Activated B cell treated with CpG ODN at 0.5 μM for 24 hours (primary cell): ENCODE data around the gene PLGRKT. TPM values are rescaled to one million over a fixed set of nuclear protein-coding genes. Genes with fewer than 3 reads are reported as not detected.
"Not testable (repeated sequence)": the region's sequence is repeated elsewhere in the genome, so short reads cannot be mapped to it uniquely, and the experiment has no call there.

Experiments
- ATAC-seq: fragments of 200-7000 bp; cut with Tn5 transposase; one replicate; pipeline ENCODE4 v1.10.0; 2021; ENCODE audit warnings: low read depth, mild to moderate bottlenecking, moderate library complexity
- CTCF ChIA-PET: fragments of 350-600 bp; sonication (Branson Sonifier 250); formaldehyde crosslinking; loops from one replicate; lab custom pipeline; 2021; ENCODE audit warnings: antibody characterized with exemption; lab: Charles Lee
- POLR2A ChIA-PET: fragments of 350-600 bp; sonication (Branson Sonifier 250); formaldehyde crosslinking; loops from one replicate; lab custom pipeline; 2021; ENCODE audit warnings: antibody characterized with exemption; lab: Charles Lee
- DNase-seq: peaks from one replicate; pipeline ENCODE4 v3.0.0; 2022
- H3K27ac Mint-ChIP-seq: one replicate; pipeline ENCODE4 v1.8.0; 2020; ENCODE audit warnings: mixed read lengths
- H3K27me3 Mint-ChIP-seq: one replicate; pipeline ENCODE4 v1.8.0; 2021; ENCODE audit warnings: mixed read lengths
- H3K36me3 Mint-ChIP-seq: one replicate; pipeline ENCODE4 v1.8.0; 2021; ENCODE audit warnings: low read depth, mixed read lengths
- H3K4me1 Mint-ChIP-seq: one replicate; pipeline ENCODE4 v1.8.0; 2021; ENCODE audit warnings: mixed read lengths
- H3K4me3 Mint-ChIP-seq: one replicate; pipeline ENCODE4 v1.8.0; 2020; ENCODE audit warnings: mild to moderate bottlenecking, mixed read lengths
- H3K9me3 Mint-ChIP-seq: one replicate; pipeline ENCODE4 v1.8.0; 2020; ENCODE audit warnings: mixed read lengths
- intact Hi-C: fragments of 100-400 bp; cut with micrococcal nuclease; formaldehyde crosslinking; loops from one replicate; pipeline ENCODE4 v1.15.1; 2024
- total RNA-seq: library from RNA; stranded (reverse); gene quantifications from 2 replicates; pipeline ENCODE4 v1.2.3, GENCODE V29; 2022
- TF ChIP-seq, protein P1 (sequence below): fragments of 200-600 bp; IDR thresholded peaks from one replicate; pipeline ENCODE4 v1.8.0; 2022; ENCODE audit warnings: antibody characterized with exemption, mild to moderate bottlenecking

PLGRKT gene
- total RNA-seq, 1 donor from 2014 or later, result 59.7 TPM

DNA sequence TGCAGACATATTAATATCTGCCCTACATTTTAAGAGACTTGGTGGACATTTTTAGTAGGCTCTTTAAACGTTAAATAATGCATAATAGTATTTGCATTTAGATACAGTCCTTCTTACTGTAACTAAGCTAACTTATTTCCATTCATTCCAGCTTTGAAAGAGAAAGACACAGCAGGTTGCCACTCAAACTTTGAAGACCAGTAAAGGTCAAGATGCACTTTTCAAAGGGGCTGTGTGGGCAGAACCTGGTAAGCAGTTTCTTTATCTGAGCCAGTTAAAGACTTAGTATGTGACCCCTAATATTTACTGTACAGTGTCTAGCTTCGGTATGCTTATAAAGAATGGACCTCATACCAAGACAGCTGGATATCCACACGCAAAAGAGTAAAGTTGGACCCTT is 20.8 kb downstream of the PLGRKT start:
- peaks cover 12% of the 10 kb centered on the region for H3K4me1 Mint-ChIP-seq
- peaks cover 5% of the 10 kb centered on the region for H3K9me3 Mint-ChIP-seq
- DNase-seq, result no peak
- ATAC-seq, result no peak
- TF ChIP-seq, protein P1, sequence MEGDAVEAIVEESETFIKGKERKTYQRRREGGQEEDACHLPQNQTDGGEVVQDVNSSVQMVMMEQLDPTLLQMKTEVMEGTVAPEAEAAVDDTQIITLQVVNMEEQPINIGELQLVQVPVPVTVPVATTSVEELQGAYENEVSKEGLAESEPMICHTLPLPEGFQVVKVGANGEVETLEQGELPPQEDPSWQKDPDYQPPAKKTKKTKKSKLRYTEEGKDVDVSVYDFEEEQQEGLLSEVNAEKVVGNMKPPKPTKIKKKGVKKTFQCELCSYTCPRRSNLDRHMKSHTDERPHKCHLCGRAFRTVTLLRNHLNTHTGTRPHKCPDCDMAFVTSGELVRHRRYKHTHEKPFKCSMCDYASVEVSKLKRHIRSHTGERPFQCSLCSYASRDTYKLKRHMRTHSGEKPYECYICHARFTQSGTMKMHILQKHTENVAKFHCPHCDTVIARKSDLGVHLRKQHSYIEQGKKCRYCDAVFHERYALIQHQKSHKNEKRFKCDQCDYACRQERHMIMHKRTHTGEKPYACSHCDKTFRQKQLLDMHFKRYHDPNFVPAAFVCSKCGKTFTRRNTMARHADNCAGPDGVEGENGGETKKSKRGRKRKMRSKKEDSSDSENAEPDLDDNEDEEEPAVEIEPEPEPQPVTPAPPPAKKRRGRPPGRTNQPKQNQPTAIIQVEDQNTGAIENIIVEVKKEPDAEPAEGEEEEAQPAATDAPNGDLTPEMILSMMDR, result no peak
- H3K36me3 Mint-ChIP-seq, result peaks cover 40% of the 10 kb centered on the region
- H3K27ac Mint-ChIP-seq, result no peak overlapping the region
- no peak overlapping the region for H3K4me3 Mint-ChIP-seq
- no peaks in the 10 kb centered on the region for H3K27me3 Mint-ChIP-seq
- intact Hi-C loops, result no loop called here
- ChIA-PET POLR2A (interaction anchor here (0.6 to 1.2 kb wide), 3 partner anchors 20 to 111 kb away, joined by 4 to 14 read pairs (median 6); no protein-coding TSS in a partner anchor), CTCF (no interaction called here)

GRCh38 chr9:5408596-5408995 is 29.1 kb downstream of the PLGRKT start:
- DNase-seq (no peak), ATAC-seq (no peak)
- Mint-ChIP-seq H3K9me3 (peaks cover 24% of the 10 kb centered on the region), H3K36me3 (peaks cover 48% of the 10 kb centered on the region), H3K27me3 (no peaks in the 10 kb centered on the region), H3K4me1 (no peaks in the 10 kb centered on the region), H3K27ac (no peak overlapping the region), H3K4me3 (no peak overlapping the region)
- intact Hi-C loops, result no loop called here
- TF ChIP-seq, protein P1, result no peak
- ChIA-PET CTCF (no interaction called here), POLR2A (no interaction called here)

- ATAC-seq (no peak), DNase-seq (no peak)
- peaks cover 11% of the 10 kb centered on the region for H3K9me3 Mint-ChIP-seq
- H3K27me3 Mint-ChIP-seq, result no peaks in the 10 kb centered on the region
- TF ChIP-seq, protein P1, result no peak
- no peak overlapping the region for H3K27ac Mint-ChIP-seq
- intact Hi-C loops, result no loop called here
- H3K4me3 Mint-ChIP-seq, result no peak overlapping the region
- peaks cover 10% of the 10 kb centered on the region for H3K4me1 Mint-ChIP-seq
- CTCF ChIA-PET, result no interaction called here
- POLR2A ChIA-PET, result no interaction called here
- H3K36me3 Mint-ChIP-seq, result peaks cover 14% of the 10 kb centered on the region
These were observed 35.5 kb downstream of the PLGRKT start for GRCh38 chr9:5402217-5402616.

- H3K4me3 Mint-ChIP-seq, CTCF ChIA-PET, H3K9me3 Mint-ChIP-seq, intact Hi-C loops, H3K4me1 Mint-ChIP-seq, H3K27ac Mint-ChIP-seq, H3K27me3 Mint-ChIP-seq, DNase-seq, H3K36me3 Mint-ChIP-seq, ATAC-seq: not testable (repeated sequence)
- POLR2A ChIA-PET, result interaction anchor here (0.8 kb wide), 1 partner anchor 24 kb away, joined by 7 read pairs; no protein-coding TSS in a partner anchor
These were observed 40.2 kb downstream of the PLGRKT start for GRCh38 chr9:5397547-5397946.

- POLR2A ChIA-PET, result no interaction called here
- intact Hi-C loops, result no loop called here
- TF ChIP-seq, protein P1, result no peak
- Mint-ChIP-seq H3K27ac (no peak overlapping the region), H3K36me3 (peaks cover 5% of the 10 kb centered on the region), H3K4me3 (no peak overlapping the region), H3K4me1 (no peaks in the 10 kb centered on the region), H3K27me3 (no peaks in the 10 kb centered on the region), H3K9me3 (no peaks in the 10 kb centered on the region)
- no peak for DNase-seq
- no peak for ATAC-seq
- CTCF ChIA-PET, result no interaction called here
These were observed 42.3 kb downstream of the PLGRKT start for GRCh38 chr9:5395428-5395827.

GRCh38 chr9:5393976-5394375 is 43.7 kb downstream of the PLGRKT start:
- not testable (repeated sequence) for ATAC-seq, H3K36me3 Mint-ChIP-seq, H3K27me3 Mint-ChIP-seq

More at GRCh38 chr9:5393976-5394375, 43.7 kb downstream of the PLGRKT start:
- DNase-seq, CTCF ChIA-PET, H3K9me3 Mint-ChIP-seq, POLR2A ChIA-PET, H3K4me3 Mint-ChIP-seq, intact Hi-C loops, H3K27ac Mint-ChIP-seq, H3K4me1 Mint-ChIP-seq: not testable (repeated sequence)
